Neural cell (in vitro differentiated cells): ENCODE measurements around the gene ENDOV.

Source experiments
- CTCF ChIP-seq: fragments of 450-650 bp; IDR thresholded peaks from 2 replicates; pipeline ENCODE4 v1.5.1; 2014; ENCODE audit warnings: antibody characterized with exemption, mild to moderate bottlenecking, moderate library complexity; ENCODE audit not compliant: poor library complexity, severe bottlenecking
- EP300 ChIP-seq: fragments of 450-650 bp; conservative IDR thresholded peaks from 2 replicates; pipeline ENCODE4 v1.6.1; 2014; ENCODE audit warnings: antibody characterized with exemption, mild to moderate bottlenecking, moderate library complexity; ENCODE audit not compliant: poor library complexity, severe bottlenecking
- EZH2 ChIP-seq: fragments of 200-600, 300-800 bp; shearing (Covaris generic), sonication (generic); IDR thresholded peaks from 2 replicates; pipeline ENCODE4 v1.6.1; 2014; ENCODE audit warnings: antibody characterized with exemption, low read length, borderline replicate concordance, mild to moderate bottlenecking; ENCODE audit not compliant: insufficient read depth, poor library complexity, severe bottlenecking
- POLR2AphosphoS5 ChIP-seq: IDR thresholded peaks from 2 replicates; pipeline ENCODE4 v1.6.1; 2012
- RAD21 ChIP-seq: fragments of 450-650 bp; conservative IDR thresholded peaks from 2 replicates; pipeline ENCODE4 v1.6.1; 2014; ENCODE audit warnings: antibody characterized with exemption, mild to moderate bottlenecking, moderate library complexity
- SMC3 ChIP-seq: fragments of 450-650 bp; conservative IDR thresholded peaks from 2 replicates; pipeline ENCODE4 v1.6.1; 2014; ENCODE audit warnings: antibody characterized with exemption, mild to moderate bottlenecking, moderate library complexity; ENCODE audit not compliant: poor library complexity

DNA sequence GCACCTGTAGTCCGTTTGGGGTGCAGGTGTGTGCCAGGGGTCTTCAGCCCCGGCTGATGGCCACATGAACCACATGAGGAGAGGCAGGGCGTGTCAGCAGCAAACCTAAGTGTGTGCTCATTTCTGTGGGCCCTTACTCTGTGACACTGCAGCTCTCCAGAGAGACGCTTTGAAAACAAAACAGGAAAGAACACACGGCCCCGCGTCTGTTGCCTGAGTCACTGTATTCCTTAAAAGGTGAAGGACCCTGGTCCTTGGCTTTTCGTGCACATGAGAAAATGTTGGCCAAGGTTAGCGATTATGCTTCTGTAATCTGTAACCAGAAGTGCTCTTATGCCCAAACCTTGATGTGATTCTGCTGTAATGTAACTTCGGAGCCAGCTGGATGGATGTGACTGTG, 22.6 kb downstream of the ENDOV start:
- TF ChIP-seq POLR2AphosphoS5 (no peak), CTCF (no peak), EP300 (no peak), RAD21 (no peak), EZH2 (no peak), SMC3 (no peak)
